ENCODE data around the gene THAP12. TPM values are rescaled to one million over a fixed set of nuclear protein-coding genes. Genes with fewer than 3 reads are reported as not detected.
A peak's percentile ranks its signal among the peaks of the same experiment; 100 is the strongest.
"Not testable (repeated sequence)": the region's sequence is repeated elsewhere in the genome, so short reads cannot be mapped to it uniquely, and the experiment has no call there.

Gene THAP12, protein sequence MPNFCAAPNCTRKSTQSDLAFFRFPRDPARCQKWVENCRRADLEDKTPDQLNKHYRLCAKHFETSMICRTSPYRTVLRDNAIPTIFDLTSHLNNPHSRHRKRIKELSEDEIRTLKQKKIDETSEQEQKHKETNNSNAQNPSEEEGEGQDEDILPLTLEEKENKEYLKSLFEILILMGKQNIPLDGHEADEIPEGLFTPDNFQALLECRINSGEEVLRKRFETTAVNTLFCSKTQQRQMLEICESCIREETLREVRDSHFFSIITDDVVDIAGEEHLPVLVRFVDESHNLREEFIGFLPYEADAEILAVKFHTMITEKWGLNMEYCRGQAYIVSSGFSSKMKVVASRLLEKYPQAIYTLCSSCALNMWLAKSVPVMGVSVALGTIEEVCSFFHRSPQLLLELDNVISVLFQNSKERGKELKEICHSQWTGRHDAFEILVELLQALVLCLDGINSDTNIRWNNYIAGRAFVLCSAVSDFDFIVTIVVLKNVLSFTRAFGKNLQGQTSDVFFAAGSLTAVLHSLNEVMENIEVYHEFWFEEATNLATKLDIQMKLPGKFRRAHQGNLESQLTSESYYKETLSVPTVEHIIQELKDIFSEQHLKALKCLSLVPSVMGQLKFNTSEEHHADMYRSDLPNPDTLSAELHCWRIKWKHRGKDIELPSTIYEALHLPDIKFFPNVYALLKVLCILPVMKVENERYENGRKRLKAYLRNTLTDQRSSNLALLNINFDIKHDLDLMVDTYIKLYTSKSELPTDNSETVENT
- 45.2 and 51.6 TPM in 2 replicates for total RNA-seq

DNA sequence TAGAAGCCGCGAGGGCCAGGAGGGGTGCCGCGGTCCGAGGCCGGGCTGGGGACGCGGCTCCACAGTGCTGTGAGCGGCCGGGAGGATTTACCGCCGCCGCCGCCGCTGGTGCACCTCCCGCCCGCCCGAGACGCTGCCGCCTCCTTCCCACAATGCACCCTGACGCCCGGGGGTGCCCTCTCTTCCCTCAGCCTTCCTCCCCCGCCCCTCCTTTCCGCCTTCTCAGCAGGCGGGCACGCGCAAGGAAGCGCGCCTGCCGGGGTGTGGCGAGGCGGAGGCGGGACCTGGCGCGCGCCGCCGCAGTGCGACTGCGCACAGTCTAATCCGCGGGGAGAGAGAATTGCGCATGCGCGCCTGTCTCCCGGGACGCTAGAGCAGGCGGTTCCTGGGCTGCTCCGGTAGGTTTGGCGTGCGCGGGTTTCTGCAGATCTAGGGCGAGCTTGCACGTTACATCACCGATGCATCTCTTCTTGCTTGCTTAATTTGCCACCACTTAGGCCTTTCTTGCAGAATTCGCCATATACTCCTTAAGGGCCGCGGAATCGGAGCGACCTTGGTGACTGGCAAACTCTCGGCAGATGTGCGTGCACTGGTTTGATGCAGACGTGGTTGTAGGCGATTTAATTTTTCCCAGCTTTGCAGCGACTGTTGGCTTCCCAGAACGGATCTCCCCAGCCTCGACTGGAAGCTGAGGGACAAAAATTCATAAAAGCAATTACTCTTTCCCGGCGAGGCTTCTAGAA lies at the start of gene THAP12, which contains the start of gene GVQW3:
THAP12 (minus strand) TSS at position 156 of the 743 bp plus-strand sequence. CDS start 296 bp downstream, outside the sequence.
GVQW3 (plus strand) TSS at position 347 of the 743 bp plus-strand sequence. CDS start 506 bp downstream, outside the sequence.
- DNase-seq (ENCODE audit: low read depth, low spot score): peak; percentile 91

DNA sequence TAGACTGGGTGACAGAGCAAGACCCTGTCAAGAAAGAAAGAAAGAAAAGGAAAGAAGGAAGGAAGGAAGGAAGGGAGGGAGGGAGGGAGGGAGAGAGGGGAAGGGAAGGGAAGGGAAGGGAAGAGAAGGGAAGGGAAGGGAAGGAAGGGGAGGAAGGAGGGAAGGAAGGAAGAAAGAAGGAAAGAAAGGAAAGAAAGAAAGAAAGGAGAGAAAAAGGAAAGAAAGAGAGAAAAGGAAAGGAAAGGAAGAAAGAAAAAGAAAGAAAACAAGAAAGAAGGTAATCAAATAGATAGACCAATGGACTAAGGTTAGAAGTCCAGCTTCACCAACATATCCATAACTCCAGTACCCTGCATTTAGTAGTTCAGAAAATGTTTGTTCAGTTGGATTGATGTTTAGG lies 45.7 kb upstream of the THAP12 start:
- no peak for DNase-seq (ENCODE audit: low read depth, low spot score)

DNA sequence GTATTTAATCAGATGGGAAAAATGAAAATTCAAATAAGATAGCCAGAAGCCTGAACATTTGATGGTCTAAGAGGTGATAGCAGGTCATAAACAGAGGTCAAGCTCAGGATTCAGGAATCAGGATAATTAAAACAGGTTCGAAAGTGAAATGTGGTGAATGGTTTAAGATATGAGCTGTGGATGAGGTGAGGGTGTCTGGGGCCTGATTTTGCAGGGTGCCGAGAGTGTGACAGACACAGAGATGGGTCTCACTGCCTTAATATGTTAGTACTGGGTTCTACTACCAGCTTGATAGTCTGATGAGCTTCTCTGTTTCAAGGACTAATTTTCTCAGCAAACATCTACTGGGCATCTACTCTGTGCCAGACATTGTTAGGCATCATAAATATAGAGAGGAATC lies 44.0 kb upstream of the THAP12 start:
- no peak for DNase-seq (ENCODE audit: low read depth, low spot score)

DNA sequence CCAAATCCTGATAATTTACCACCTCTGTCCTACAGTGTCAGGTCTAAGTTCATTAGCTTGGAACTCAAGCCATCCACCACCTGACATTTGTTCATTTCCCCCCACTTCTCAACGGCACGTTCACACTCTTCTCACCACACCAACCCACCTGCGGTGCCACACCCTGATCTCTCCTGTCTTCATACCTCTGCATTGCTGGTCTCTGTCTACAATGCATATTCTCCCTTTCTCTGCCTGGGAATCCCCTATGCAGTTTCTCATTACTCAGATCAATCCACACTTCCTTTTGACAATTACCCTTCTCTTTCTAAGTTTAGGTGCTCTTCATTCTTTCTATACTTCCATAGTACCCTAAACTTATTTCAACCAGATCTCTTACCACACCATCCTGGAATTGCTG lies 43.4 kb upstream of the THAP12 start:
- no peak for DNase-seq (ENCODE audit: low read depth, low spot score)

DNA sequence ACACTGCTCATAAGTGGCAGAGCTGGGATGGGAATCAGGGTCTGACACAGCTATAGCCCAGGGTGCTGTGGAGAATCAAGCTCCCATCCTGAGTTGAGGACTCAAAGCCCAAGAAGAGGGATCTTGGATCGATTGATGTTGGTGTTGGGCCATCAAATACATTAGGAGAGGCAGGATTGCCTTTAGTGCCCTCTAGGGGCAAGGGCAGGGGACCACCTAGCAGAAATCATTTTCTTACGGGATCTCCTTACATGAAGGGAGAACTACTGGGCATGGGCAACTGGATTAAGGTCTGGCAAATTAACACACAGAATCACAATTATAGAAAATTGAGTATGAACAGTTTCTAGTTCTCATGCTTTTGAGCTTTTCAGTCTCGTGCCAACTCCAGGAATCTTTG lies 39.0 kb upstream of the THAP12 start:
- no peak for DNase-seq (ENCODE audit: low read depth, low spot score)

DNA sequence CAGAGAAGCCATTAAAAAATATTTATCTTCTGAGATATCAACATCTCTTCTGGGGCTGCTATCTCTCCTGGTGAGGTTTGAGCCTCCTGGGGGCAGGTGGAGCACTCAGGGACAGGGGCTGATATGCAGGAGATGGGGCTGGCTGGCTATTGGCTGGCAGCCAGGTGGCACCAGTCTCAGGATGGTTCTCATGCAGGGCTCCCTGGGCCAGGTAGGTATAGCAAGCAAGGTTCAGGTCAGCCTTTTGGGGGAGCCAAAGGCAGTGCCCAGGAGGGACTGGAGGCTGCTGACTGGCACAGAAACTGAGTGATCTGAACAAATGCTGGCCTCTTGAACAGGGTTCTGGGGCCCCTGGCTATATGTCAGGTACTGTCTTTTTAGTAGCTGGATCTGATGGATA lies 34.1 kb upstream of the THAP12 start:
- no peak for DNase-seq (ENCODE audit: low read depth, low spot score)

DNA sequence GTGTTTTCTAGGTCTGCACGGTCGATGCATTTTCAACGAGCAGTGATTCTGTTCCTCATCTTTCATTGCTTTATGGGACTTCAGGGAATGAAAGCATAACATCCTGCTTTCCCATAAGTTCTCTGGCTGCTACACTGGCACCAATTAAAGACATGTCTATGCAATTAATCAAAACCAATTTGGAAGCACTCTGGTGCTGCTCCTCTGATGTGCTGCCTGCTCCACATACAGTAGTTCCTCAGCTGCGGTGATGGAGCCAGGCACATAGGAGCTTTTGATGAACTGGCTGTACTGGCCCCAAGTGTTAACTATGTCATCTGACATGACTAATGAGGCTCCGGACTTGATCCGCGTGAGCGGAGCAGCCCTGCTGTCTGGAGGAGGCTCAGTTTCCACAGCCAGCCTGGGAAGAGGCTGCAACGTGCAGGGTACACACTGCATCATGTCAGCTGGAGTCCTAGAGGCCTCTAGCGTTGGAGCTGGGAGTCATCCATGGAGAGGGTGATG lies 30.0 kb upstream of the THAP12 start:
- DNase-seq (ENCODE audit: low read depth, low spot score): no peak

DNA sequence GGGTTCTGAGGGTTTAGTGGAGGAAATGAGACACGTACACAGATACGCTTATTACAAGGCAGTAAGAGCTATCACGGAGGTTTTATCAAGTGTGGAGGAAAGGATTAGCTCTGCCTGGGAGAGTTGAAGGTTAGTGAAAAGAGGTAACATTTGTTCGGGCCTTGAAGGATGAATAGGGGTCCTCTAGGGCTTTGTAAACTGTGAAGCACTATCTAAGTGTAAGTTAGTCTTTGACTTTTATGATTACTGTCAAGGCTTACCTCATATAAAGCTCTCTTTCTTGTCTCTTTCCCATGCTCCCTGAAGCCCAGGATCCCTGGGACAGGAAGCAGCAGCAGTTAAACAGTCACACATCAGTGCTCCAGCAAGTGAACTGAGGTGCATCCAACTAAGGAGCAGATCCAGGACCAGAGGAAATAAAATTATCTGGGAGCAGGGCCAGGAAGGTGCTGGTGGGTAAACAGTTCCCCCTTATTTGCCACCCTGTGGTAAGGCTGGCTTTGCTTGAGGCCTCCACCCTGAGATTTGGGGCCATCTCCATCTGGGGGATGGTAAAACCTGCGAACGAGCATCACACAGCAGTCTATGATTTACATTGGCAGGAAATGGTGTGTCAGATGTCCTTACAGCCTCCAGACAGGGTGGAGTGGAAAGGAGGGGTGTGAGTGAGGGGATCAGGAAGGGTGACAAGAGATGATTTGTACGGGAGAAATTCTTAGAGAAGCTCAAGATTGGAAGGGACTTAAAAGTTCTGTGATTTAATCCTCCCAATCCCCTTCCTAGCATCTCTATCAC lies 27.4 kb upstream of the THAP12 start:
- DNase-seq (ENCODE audit: low read depth, low spot score): no peak

DNA sequence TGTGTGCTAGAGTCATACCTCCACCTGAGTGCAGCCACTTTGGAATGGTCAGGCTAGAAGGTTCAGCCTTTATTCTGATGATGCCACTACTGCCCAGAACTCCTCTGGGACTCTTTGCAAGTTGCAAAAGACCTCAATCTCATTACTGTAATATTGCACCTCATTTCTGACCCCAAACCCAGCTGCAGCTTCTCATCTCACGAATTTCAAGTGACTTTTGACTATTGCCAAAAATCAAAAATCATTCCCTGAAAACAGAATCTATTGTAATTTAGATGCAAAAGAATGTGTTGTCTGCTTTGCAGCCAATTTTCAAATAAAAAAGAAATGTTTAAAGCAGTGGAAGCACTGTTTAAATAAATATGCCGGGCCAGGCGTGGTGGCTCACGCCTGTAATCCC lies 25.4 kb upstream of the THAP12 start:
- DNase-seq (ENCODE audit: low read depth, low spot score): no peak

DNA sequence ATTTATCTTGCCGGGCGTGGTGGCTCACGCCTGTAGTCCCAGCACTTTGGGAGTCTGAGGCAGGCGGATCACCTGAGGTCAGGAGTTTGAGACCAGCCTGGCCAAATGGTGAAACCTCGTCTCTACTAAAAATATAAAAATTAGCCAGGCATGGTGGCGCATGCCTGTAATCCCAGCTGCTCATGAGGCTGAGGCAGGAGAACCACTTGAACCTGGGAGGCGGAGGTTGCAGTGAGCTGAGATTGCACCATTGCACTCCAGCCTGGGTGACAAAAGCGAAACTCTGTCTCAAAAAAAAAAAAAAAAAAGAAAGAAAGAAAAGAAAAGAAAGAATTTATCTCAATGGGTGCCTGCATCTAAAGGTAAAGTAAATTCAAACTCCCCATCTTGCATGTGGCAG lies 20.6 kb upstream of the THAP12 start:
- DNase-seq (ENCODE audit: low read depth, low spot score): not testable (repeated sequence)

DNA sequence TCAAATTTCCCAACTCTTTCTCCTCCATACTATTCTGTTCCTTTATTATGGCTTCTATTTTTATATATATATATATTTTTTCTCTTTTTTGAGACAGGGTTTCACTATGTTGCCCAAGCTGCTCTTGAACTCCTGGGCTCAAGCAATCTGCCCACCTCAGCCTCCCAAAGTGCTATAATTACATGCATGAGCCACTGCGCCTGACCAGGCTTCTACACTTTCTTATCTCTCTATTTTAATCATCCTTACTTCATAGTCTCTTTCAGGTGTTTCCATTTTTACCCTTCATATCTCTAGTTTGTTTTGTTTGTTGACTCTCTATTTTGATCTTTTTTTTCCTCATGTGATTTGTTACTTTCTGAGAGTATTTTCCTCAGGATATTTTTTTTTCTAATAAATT lies 20.0 kb upstream of the THAP12 start:
- DNase-seq (ENCODE audit: low read depth, low spot score): no peak

DNA sequence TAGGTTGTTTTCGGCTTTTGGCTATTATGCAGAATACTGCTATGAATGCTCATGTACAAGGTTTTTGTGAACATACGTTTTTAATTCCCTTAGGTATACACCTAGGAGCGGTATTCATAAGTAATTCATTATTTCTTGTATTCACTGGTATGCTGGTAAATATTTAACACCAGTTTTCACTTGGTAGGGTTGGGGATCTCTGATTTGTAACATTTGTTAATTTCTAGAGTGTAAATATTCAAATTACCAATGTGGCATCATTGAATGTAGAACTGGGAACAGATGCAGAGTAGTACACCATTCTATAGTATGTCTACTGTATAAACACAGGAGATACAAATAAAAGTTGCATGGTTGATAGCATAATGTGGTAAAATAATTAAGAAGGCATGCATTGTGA lies 16.5 kb upstream of the THAP12 start:
- DNase-seq (ENCODE audit: low read depth, low spot score): no peak

DNA sequence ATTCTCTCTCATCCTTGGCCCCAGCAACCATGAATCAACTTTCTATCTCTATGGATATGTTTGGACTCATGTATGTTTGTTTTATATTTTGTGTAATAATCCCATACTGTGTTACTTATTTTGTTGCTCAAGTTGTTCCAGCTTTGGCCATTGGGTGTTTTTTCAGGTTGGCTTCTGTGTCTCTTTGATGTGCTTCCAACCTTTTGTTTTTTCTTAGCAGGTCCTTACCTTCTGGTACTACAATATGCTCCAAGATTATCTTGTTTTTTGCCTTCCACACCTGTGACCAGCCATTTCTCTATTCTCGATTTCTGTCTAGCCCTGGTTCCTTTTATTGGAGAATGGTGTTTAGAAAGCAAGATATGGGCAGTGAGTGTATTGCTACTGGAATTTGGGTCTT lies 14.4 kb upstream of the THAP12 start:
- DNase-seq (ENCODE audit: low read depth, low spot score): no peak

DNA sequence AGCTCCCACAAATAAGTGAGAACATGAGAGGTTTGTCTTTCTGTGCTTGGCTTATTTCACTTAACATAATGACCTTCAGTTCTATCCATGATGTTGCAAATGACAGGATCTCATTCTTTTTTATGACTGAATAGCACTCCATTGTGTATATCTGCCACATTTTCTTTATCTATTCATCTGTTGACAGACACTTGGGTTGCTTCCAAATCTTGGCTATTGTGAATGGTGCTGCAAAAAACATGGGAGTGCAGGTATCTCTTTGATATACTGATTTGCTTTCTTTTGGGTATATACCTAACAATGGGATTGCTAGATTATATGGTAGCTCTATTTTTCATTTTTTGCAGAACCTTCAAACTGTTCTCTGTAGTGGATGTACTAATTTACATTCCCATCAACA lies 13.5 kb upstream of the THAP12 start:
- no peak for DNase-seq (ENCODE audit: low read depth, low spot score)

DNA sequence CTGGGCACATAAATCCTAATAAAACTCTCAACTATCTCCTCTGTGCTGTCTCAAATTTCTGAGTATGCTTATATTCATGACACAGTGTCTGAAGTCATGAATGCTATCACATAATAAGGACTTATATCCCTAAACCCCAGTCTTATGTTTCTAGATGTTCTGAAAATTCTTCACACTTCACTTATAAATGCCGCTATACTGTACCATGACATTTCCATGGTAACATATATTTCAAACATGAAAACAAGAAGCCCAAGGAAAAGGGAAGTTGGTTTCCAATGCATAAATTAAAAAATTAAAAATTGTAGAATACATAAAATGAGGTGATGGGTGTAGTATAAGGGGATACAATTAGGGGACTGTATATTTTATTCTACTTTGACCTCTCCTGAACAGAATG lies 11.9 kb upstream of the THAP12 start:
- DNase-seq (ENCODE audit: low read depth, low spot score): no peak

DNA sequence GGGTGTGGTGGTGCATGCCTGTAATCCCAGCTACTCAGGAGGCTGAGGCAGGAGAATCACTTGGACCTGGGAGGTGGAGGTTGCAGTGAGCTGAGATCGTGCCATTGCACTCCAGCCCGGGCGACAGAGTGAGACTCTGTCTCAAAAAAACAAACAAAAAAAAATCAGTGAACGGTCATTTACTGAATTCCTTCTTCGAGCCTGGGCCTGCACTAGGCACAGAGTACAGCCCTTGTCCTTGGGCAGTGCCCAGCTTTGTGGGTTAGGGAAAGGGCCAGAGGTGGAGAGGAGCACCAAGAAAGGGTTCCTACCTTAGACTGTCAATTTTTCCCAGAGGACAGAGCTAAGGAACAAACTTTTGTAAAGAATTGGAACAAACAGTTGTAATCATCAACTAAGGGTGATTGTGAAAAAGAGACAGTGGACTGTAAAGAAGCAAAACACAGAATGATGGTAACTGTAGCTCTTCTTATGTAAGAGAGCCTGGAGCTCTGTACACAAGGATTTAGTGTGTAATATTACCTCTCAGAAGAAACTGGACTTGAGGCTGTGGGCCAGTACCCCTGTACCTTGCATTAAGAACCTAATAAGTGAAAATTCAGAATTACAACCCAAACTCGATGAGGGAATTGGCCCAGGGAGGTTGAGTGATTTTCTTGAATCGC lies 11.0 kb upstream of the THAP12 start:
- no peak for DNase-seq (ENCODE audit: low read depth, low spot score)

DNA sequence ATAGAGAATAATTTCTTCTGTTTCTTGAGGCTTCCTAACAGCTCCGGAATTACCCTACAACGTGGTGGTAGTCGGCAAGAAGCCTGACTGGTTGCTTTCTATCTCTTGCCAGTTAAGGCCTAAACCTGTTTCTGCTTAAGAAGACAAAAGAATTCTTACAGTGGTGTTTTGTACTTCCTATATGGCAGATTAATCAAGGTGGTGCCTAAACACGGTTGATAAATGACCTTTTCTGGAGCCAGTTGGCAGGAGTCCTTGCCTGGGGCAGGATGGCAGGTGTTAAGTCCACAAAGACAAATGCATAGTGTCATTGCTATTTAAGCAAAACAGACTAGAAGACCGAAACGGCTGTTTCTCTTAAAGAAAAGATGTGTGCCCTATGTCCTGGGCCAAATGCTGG lies 10.1 kb upstream of the THAP12 start:
- no peak for DNase-seq (ENCODE audit: low read depth, low spot score)

DNA sequence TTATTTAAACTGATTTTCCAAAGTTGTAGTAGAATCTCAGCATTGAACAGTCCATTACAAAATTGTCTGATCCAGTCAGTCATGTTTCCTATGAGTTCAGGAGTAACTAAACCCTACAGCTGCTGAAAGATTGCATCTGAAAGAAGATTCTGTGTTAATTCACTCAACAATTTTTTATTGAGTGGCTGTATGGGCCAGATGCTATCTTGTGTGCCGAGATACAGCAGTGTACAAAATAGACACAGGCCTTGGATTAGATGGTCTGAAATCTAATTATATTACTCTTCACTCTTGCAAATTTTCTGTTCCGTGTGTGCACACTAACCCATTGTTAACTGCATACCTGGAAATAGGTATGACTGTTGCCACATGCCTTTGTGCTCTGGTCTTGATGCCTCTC lies 7.5 kb upstream of the THAP12 start:
- DNase-seq (ENCODE audit: low read depth, low spot score): no peak

DNA sequence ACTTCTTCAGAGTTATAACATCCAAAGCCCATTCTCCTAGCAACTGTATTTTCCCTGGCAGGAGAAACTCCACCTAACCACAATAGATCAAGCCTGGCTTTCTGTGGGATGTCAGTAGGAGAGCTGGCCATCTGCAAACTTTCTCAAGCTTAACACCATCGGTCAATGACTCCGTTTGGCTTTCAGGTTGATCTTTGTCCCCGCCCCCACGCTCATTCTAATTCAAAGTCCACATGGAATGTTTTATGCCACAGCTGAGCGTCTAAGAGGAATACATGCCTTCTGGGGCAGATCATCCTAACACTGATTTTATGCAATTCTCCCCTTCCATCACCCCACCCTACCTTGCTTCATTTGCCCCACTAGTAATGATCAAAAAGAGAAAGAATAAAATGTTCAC lies 5.0 kb upstream of the THAP12 start:
- DNase-seq (ENCODE audit: low read depth, low spot score): no peak

DNA sequence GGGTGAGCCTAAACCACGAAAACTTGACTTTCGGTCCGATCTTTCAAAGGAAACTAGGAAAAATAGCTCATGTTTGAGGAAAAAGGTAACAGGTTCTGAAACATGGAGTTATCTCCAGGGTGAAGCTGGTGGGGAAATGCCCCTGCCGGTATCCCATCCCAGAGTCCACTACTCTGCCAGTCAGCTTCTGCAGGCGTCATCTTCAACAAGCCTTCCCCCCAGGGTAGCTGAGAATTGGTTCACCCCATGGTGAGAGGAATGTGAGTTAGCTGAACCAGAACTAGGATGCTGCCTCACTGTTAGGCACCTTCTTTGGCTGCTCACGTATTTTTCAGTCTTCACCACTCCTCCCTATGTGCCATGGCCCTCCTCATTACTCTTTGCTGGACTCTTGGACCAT lies 1.3 kb upstream of the THAP12 start:
- no peak for DNase-seq (ENCODE audit: low read depth, low spot score)

Data from pulmonary artery endothelial cell (primary cell).